ENCODE measurements around the gene ZNF616. TPM values are rescaled to one million over a fixed set of nuclear protein-coding genes. Genes with fewer than 3 reads are reported as not detected.

Gene ZNF616
- total RNA-seq, 1 donor from 2014 or later: 6.8 TPM

DNA sequence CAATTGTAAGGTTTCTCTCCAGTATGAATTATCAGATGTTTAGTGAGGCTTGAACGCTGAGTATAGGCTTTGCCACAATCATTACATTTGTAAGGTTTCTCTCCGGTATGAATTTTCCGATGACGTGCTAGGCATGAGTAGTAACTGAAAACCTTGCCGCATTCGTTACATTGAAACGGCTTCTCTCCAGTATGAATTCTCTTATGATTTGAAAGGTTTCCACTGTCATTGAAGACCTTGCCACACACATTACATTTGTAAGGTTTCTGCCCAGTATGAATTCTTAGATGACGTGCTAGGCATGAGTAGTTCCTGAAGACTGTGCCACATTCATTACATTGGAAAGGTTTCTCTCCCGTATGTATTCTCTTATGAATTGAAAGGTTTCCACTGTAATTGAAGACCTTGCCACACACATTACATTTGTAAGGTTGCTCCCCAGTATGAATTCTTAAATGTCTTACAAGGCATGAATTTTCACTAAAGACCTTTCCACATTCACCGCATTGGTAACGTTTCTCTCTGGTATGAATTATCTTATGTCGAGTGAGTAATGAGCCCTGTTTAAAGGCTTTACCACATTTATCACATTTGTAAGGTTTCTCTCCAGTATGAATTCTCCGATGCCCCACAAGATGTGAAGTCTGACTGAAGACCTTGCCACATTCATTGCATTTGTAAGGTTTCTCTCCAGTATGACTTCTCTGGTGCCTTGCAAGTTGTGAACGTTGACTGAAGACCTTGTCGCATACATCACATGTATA, 16.0 kb upstream of the ZNF616 start:
- no peak overlapping the region for H3K27ac ChIP-seq (ENCODE audit: low read depth, low read length)
- no peaks in the 10 kb centered on the region for H3K4me1 ChIP-seq (ENCODE audit: control insufficient read depth in 3 of 3, insufficient read depth in 3 of 3, low read length in 3 of 3)
- H3K9ac ChIP-seq (ENCODE audit: low read depth in 1 of 3, low read length in 3 of 3): no peak overlapping the region
- H3K36me3 ChIP-seq (ENCODE audit: control insufficient read depth in 3 of 3, insufficient read depth in 3 of 3, low read length in 3 of 3): peaks cover 22 to 39% (median 36%) of the 10 kb centered on the region in 3 donors
- peaks cover 7 to 30% (median 17%) of the 10 kb centered on the region in 3 donors for H3K9me3 ChIP-seq (ENCODE audit: control insufficient read depth in 3 of 3, low read length in 3 of 3)
- no peaks in the 10 kb centered on the region for H3K27me3 ChIP-seq (ENCODE audit: control insufficient read depth in 3 of 3, insufficient read depth in 3 of 3, low read length in 3 of 3)
- peak overlapping the region in 1 of 3 donors; percentile 7 for H3K4me3 ChIP-seq (ENCODE audit: low read length in 3 of 3)

DNA sequence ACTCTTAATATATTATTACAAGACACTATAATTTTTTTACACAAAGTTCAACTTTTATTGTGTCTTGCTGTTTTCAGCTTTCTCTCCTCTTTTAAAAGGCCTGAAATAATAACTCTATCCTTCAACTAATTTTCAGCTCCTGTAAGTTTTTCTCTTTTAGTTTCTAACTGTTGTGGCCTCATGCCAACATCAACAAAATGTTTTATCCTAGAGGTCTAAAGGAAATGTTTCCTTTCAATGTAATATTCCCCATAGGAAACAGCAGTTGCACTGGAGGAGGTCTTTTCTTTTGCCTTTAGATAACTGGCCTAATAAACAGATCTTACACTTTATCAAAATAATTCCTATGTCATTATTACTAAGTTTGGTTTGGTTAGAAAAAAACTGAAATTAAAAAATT, 8.5 kb upstream of the ZNF616 start:
- H3K27me3 ChIP-seq (ENCODE audit: control insufficient read depth in 3 of 3, insufficient read depth in 3 of 3, low read length in 3 of 3): no peaks in the 10 kb centered on the region
- H3K4me1 ChIP-seq (ENCODE audit: control insufficient read depth in 3 of 3, insufficient read depth in 3 of 3, low read length in 3 of 3): no peaks in the 10 kb centered on the region
- no peak overlapping the region for H3K4me3 ChIP-seq (ENCODE audit: low read length in 3 of 3)
- H3K27ac ChIP-seq (ENCODE audit: low read depth, low read length): no peak overlapping the region
- no peak overlapping the region for H3K9ac ChIP-seq (ENCODE audit: low read depth in 1 of 3, low read length in 3 of 3)
- H3K9me3 ChIP-seq (ENCODE audit: control insufficient read depth in 3 of 3, low read length in 3 of 3): no peaks in the 10 kb centered on the region
- no peaks in the 10 kb centered on the region for H3K36me3 ChIP-seq (ENCODE audit: control insufficient read depth in 3 of 3, insufficient read depth in 3 of 3, low read length in 3 of 3)

DNA sequence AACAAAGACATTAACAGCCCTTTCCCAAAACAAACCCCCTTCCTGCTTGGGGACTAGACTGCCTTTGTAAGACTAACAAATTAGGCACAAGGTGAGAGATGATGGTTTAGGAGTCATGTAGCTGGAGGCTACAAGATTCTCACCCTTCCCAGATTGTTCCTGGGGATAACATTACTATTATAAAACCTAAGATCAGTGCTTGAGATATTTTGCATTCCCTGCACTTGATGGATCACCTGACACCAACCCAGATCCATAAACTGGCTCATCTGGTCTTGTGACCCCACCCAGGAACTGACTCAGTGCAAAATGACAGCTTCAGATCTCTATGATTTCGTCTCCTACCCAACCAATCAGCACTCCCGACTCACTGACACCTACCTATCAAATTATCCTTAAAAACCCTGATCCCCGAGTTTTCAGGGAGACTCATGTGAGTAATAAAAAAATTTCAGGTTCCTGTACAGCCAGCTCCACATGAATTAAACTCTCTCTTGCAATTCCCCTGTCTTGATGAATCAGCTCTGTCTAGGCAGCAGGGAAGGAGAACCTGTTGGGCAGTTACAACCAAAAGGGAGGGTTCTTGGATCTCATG, 2.4 kb upstream of the ZNF616 start:
- no peaks in the 10 kb centered on the region for H3K36me3 ChIP-seq (ENCODE audit: control insufficient read depth in 3 of 3, insufficient read depth in 3 of 3, low read length in 3 of 3)
- H3K27ac ChIP-seq (ENCODE audit: low read depth, low read length): no peak overlapping the region
- H3K4me1 ChIP-seq (ENCODE audit: control insufficient read depth in 3 of 3, insufficient read depth in 3 of 3, low read length in 3 of 3): peaks cover 14 to 25% (median 15%) of the 10 kb centered on the region in 3 donors
- no peaks in the 10 kb centered on the region for H3K9me3 ChIP-seq (ENCODE audit: control insufficient read depth in 3 of 3, low read length in 3 of 3)
- no peak overlapping the region for H3K4me3 ChIP-seq (ENCODE audit: low read length in 3 of 3)
- H3K27me3 ChIP-seq (ENCODE audit: control insufficient read depth in 3 of 3, insufficient read depth in 3 of 3, low read length in 3 of 3): no peaks in the 10 kb centered on the region
- H3K9ac ChIP-seq (ENCODE audit: low read depth in 1 of 3, low read length in 3 of 3): no peak overlapping the region

DNA sequence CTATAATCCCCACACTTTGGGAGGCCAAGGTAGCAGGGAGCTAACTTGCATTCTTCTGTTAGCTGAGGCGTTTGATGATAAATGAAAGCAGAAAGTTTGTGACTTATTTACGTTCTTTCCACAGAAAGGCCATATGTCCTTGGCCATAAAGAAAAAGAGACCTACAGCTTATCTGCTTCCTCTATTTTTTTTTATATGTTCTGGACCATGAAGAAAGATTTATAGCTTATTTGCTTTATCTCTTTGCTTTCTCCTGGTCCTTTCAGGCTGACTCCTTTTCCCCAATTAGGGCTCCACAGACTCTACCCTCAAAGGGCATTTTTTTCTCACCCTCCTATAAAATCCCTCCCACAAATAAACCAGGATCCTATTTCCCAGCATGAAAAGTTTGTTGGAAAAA, 1.5 kb upstream of the ZNF616 start:
- peaks cover 14 to 25% (median 15%) of the 10 kb centered on the region in 3 donors for H3K4me1 ChIP-seq (ENCODE audit: control insufficient read depth in 3 of 3, insufficient read depth in 3 of 3, low read length in 3 of 3)
- no peaks in the 10 kb centered on the region for H3K36me3 ChIP-seq (ENCODE audit: control insufficient read depth in 3 of 3, insufficient read depth in 3 of 3, low read length in 3 of 3)
- no peak overlapping the region for H3K27ac ChIP-seq (ENCODE audit: low read depth, low read length)
- H3K27me3 ChIP-seq (ENCODE audit: control insufficient read depth in 3 of 3, insufficient read depth in 3 of 3, low read length in 3 of 3): no peaks in the 10 kb centered on the region
- no peaks in the 10 kb centered on the region for H3K9me3 ChIP-seq (ENCODE audit: control insufficient read depth in 3 of 3, low read length in 3 of 3)
- no peak overlapping the region for H3K9ac ChIP-seq (ENCODE audit: low read depth in 1 of 3, low read length in 3 of 3)
- H3K4me3 ChIP-seq (ENCODE audit: low read length in 3 of 3): no peak overlapping the region

DNA sequence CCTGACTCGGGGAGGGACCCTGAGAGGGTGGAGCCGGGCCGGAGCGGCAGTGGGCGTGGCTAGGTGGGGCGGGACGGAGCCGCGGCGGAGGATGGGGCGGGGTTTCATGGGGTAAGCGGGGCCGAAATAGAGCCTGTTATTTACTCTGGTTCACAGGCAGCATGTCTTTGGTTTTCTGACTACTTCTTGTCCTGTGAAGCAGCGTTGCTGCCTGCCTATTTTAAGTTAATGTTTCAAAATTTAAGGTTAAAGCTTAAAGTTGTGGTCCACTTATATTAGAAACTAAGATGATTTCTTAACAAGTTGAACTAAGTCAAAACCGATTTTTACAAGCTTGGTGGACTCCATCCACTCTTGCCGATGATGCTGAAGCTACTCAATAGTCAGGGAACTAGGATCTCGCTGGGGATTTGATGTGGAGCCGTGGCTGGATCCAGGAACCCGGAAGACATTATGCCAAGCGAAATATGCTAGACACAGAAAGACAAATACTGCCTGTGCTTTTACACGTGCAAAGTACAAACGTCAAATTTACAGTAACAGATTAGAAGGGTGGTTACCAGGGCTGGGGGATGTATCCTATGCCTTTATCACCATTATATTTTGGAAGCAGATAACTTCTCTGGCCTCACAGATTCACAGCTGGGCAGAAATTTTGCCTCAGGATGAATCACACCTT, 433 bp upstream of the ZNF616 start:
- peak overlapping the region; percentile 70 to 80 (median 72) for H3K9ac ChIP-seq (ENCODE audit: low read depth in 1 of 3, low read length in 3 of 3)
- H3K4me1 ChIP-seq (ENCODE audit: control insufficient read depth in 3 of 3, insufficient read depth in 3 of 3, low read length in 3 of 3): peaks cover 14 to 25% (median 15%) of the 10 kb centered on the region in 3 donors
- no peaks in the 10 kb centered on the region for H3K9me3 ChIP-seq (ENCODE audit: control insufficient read depth in 3 of 3, low read length in 3 of 3)
- no peaks in the 10 kb centered on the region for H3K27me3 ChIP-seq (ENCODE audit: control insufficient read depth in 3 of 3, insufficient read depth in 3 of 3, low read length in 3 of 3)
- no peaks in the 10 kb centered on the region for H3K36me3 ChIP-seq (ENCODE audit: control insufficient read depth in 3 of 3, insufficient read depth in 3 of 3, low read length in 3 of 3)
- H3K27ac ChIP-seq (ENCODE audit: low read depth, low read length): peak overlapping the region; percentile 86
- peak overlapping the region; percentile 63 to 95 (median 74) for H3K4me3 ChIP-seq (ENCODE audit: low read length in 3 of 3)

DNA sequence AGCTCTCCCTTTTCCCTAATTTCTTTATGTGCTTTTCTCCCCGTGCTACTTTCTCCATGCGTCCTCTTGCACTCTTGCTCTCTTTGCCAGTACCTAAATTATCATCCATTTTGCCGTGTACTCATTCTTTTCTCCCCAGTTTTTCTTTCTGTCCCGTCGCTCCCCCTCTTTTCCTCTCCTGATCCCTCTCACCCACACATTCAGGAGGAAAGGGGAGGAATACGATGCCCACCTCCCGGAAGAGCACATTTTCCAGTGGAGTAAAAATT, 821 bp downstream of the ZNF616 start:
- H3K4me3 ChIP-seq (ENCODE audit: low read length in 3 of 3): peak overlapping the region; percentile 94 to 100 (median 95)
- H3K27ac ChIP-seq (ENCODE audit: low read depth, low read length): peak overlapping the region; percentile 86

DNA sequence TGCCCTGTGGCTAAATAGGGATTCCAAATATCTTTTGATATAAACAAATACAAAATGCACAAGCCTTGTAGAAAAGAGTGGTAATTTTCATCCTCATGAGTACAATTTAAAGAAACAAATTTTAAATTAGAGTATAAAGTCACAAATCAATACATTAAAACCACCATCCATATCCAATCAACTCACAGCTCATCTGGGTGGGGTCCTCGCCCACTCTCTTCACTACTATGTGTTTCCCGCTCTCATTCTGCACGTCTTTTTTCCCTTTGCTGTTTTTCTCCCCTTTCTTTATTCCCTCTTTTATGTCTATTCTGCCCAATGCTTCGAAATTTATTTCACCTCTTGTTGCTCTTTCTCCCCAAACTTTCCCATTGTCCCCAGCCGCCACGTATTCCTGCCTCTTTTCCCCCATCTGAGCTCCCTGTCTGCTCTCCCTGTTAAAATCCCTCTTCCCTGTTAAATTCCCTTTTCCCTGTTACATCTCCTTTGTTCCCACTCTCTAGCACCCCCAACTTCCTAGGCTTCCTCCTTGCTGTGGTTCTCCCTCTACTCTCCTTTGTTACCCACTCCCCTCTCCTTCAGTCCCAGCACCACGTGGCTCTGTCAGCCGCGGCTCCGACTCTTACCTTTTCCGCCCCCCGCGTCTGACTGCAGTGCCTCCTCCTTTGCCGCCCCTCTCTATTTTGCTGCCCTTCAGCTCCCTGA, 1.3 kb downstream of the ZNF616 start:
- no peaks in the 10 kb centered on the region for H3K27me3 ChIP-seq (ENCODE audit: control insufficient read depth in 3 of 3, insufficient read depth in 3 of 3, low read length in 3 of 3)
- peaks cover 14 to 25% (median 15%) of the 10 kb centered on the region in 3 donors for H3K4me1 ChIP-seq (ENCODE audit: control insufficient read depth in 3 of 3, insufficient read depth in 3 of 3, low read length in 3 of 3)
- no peaks in the 10 kb centered on the region for H3K36me3 ChIP-seq (ENCODE audit: control insufficient read depth in 3 of 3, insufficient read depth in 3 of 3, low read length in 3 of 3)
- peak overlapping the region; percentile 94 to 100 (median 95) for H3K4me3 ChIP-seq (ENCODE audit: low read length in 3 of 3)
- peak overlapping the region; percentile 88 to 100 (median 96) for H3K9ac ChIP-seq (ENCODE audit: low read depth in 1 of 3, low read length in 3 of 3)
- H3K27ac ChIP-seq (ENCODE audit: low read depth, low read length): peak overlapping the region; percentile 86
- H3K9me3 ChIP-seq (ENCODE audit: control insufficient read depth in 3 of 3, low read length in 3 of 3): no peaks in the 10 kb centered on the region

More for the DNA sequence above, 821 bp downstream of the ZNF616 start:
- Histone ChIP-seq H3K9me3 (ENCODE audit: control insufficient read depth in 3 of 3, low read length in 3 of 3) (no peaks in the 10 kb centered on the region), H3K4me1 (ENCODE audit: control insufficient read depth in 3 of 3, insufficient read depth in 3 of 3, low read length in 3 of 3) (peaks cover 14 to 25% (median 15%) of the 10 kb centered on the region in 3 donors), H3K9ac (ENCODE audit: low read depth in 1 of 3, low read length in 3 of 3) (peak overlapping the region; percentile 88 to 100 (median 96)), H3K27me3 (ENCODE audit: control insufficient read depth in 3 of 3, insufficient read depth in 3 of 3, low read length in 3 of 3) (no peaks in the 10 kb centered on the region), H3K36me3 (ENCODE audit: control insufficient read depth in 3 of 3, insufficient read depth in 3 of 3, low read length in 3 of 3) (no peaks in the 10 kb centered on the region)

DNA sequence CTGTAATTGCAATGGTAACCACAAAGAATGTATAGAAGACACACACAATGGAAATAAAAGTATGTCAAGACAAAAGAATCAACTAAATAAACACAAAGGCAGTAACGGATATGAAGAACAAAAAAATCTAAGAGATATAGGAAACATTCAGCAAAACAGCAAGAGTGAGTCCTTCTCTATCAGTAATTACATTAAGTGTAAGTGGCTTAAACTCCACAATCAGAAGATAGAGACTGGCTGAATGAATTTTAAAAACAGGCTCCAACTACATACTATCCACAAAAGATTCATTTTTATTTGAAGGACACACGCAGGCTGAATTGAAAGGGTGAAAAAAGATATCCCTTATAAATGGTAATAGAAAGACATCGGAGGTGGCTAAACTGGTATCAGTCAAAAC, 19.5 kb downstream of the ZNF616 start:
- Histone ChIP-seq H3K4me1 (ENCODE audit: control insufficient read depth in 3 of 3, insufficient read depth in 3 of 3, low read length in 3 of 3) (no peaks in the 10 kb centered on the region), H3K9ac (ENCODE audit: low read depth in 1 of 3, low read length in 3 of 3) (no peak overlapping the region), H3K36me3 (ENCODE audit: control insufficient read depth in 3 of 3, insufficient read depth in 3 of 3, low read length in 3 of 3) (peaks cover 52 to 88% (median 81%) of the 10 kb centered on the region in 3 donors), H3K27ac (ENCODE audit: low read depth, low read length) (no peak overlapping the region), H3K27me3 (ENCODE audit: control insufficient read depth in 3 of 3, insufficient read depth in 3 of 3, low read length in 3 of 3) (no peaks in the 10 kb centered on the region), H3K9me3 (ENCODE audit: control insufficient read depth in 3 of 3, low read length in 3 of 3) (peaks cover 23 to 72% (median 51%) of the 10 kb centered on the region in 3 donors), H3K4me3 (ENCODE audit: low read length in 3 of 3) (peak overlapping the region in 1 of 3 donors; percentile 39)

DNA sequence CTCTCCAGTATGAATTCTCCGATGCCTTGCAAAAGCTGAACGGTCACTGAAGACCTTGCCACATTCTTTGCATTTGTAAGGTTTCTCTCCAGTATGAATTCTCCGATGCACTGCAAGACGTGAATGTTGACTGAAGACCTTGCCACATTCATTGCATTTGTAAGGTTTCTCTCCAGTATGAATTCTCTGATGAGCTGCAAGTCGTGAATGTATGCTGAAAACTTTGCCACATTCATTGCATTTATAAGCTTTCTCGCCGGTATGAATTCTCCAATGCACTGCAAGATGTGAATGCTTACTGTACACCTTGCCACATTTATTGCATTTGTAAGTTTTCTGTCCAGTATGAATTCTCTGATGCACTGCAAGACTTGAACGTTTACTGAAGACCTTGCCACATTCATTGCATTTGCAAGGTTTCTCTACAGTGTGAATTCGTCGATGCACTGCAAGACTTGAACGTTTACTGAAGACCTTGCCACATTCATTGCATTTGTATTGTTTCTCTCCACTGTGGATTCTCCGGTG, 24.1 kb downstream of the ZNF616 start:
- Histone ChIP-seq H3K9ac (ENCODE audit: low read depth in 1 of 3, low read length in 3 of 3) (no peak overlapping the region), H3K36me3 (ENCODE audit: control insufficient read depth in 3 of 3, insufficient read depth in 3 of 3, low read length in 3 of 3) (peaks cover 43 to 64% (median 54%) of the 10 kb centered on the region in 3 donors), H3K27ac (ENCODE audit: low read depth, low read length) (no peak overlapping the region), H3K27me3 (ENCODE audit: control insufficient read depth in 3 of 3, insufficient read depth in 3 of 3, low read length in 3 of 3) (no peaks in the 10 kb centered on the region), H3K4me3 (ENCODE audit: low read length in 3 of 3) (peak overlapping the region in 2 of 3 donors; percentile 11 to 39), H3K4me1 (ENCODE audit: control insufficient read depth in 3 of 3, insufficient read depth in 3 of 3, low read length in 3 of 3) (no peaks in the 10 kb centered on the region), H3K9me3 (ENCODE audit: control insufficient read depth in 3 of 3, low read length in 3 of 3) (peaks cover 45 to 86% (median 78%) of the 10 kb centered on the region in 3 donors)
